Hepatocyte (in vitro differentiated cells): Measurements from ENCODE around the gene ZNF454. TPM values are rescaled to one million over a fixed set of nuclear protein-coding genes. Genes with fewer than 3 reads are reported as not detected.

Source experiments
- DNase-seq: peaks from one replicate; pipeline ENCODE4 v3.0.0-alpha.2; 2016; ENCODE audit warnings: low spot score
- H2AFZ ChIP-seq: fragments of 200-600 bp; sonication (generic); 2 replicates; pipeline ENCODE4 v1.6.0; 2016; ENCODE audit warnings: antibody characterized with exemption, mild to moderate bottlenecking
- H3K27ac ChIP-seq: fragments of 200-600 bp; sonication (generic); 2 replicates; pipeline ENCODE4 v1.5.1; 2016; ENCODE audit warnings: mild to moderate bottlenecking
- H3K27me3 ChIP-seq: fragments of 200-600 bp; sonication (generic); 2 replicates; pipeline ENCODE4 v1.6.1; 2016
- H3K36me3 ChIP-seq: fragments of 200-600 bp; sonication (generic); replicated peaks from 2 replicates; pipeline ENCODE4 v1.5.1; 2016; ENCODE audit warnings: low read depth; ENCODE audit not compliant: insufficient read depth
- H3K4me1 ChIP-seq: fragments of 200-600 bp; sonication (generic); 2 replicates; pipeline ENCODE4 v1.5.1; 2016; ENCODE audit warnings: mild to moderate bottlenecking, moderate library complexity; ENCODE audit not compliant: insufficient read depth
- H3K4me2 ChIP-seq: fragments of 200-600 bp; sonication (generic); 2 replicates; pipeline ENCODE4 v1.6.0; 2016
- H3K4me3 ChIP-seq: fragments of 200-600 bp; sonication (generic); 2 replicates; pipeline ENCODE4 v1.5.1; 2016; ENCODE audit warnings: mild to moderate bottlenecking
- H3K79me2 ChIP-seq: fragments of 200-600 bp; sonication (generic); 2 replicates; pipeline ENCODE4 v1.6.0; 2017; ENCODE audit warnings: mild to moderate bottlenecking
- H3K9me2 ChIP-seq: fragments of 200-600 bp; sonication (generic); replicated peaks from 2 replicates; pipeline ENCODE4 v1.6.0; 2017; ENCODE audit warnings: mild to moderate bottlenecking; ENCODE audit not compliant: insufficient read depth
- H3K9me3 ChIP-seq: fragments of 200-600 bp; sonication (generic); 2 replicates; pipeline ENCODE4 v1.5.1; 2016; ENCODE audit warnings: low read depth, mild to moderate bottlenecking
- H4K20me1 ChIP-seq: fragments of 200-600 bp; sonication (generic); 2 replicates; pipeline ENCODE4 v1.6.0; 2016; ENCODE audit warnings: mild to moderate bottlenecking; ENCODE audit not compliant: insufficient read depth, poor library complexity, severe bottlenecking
- EZH2 ChIP-seq: fragments of 200-600 bp; sonication (generic); IDR thresholded peaks from 2 replicates; pipeline ENCODE4 v1.6.1; 2016; ENCODE audit warnings: antibody characterized with exemption, mild to moderate bottlenecking, borderline replicate concordance
- EZH2phosphoT487 ChIP-seq: fragments of 200-600 bp; sonication (generic); IDR thresholded peaks from one replicate; pipeline ENCODE4 v1.6.1; 2018; ENCODE audit warnings: antibody characterized with exemption, mild to moderate bottlenecking, low read depth, moderate library complexity; ENCODE audit not compliant: unreplicated experiment, severe bottlenecking
- WGBS: methylation state at CpG from one replicate; pipeline ENCODE4 v1.1.6; 2016; ENCODE audit warnings: low lambda C conversion rate; ENCODE audit errors: missing lambda C conversion rate; 5-methylcytosine and 5-hydroxymethylcytosine counted together
- polyA plus RNA-seq: library from polyadenylated mRNA; unstranded; fragments of >200 nt; fragmentation: Nextera tagmentation; extraction: Ambion mirVana; gene quantifications from 2 replicates; pipeline ENCODE4 v1.2.1, GENCODE V29; 2016
- total RNA-seq: library from RNA; depleted of rRNA; stranded (reverse); fragments of >200 nt; gene quantifications from 2 replicates; pipeline ENCODE4 v1.2.3, GENCODE V29; 2014
- TF ChIP-seq, protein P1 (sequence below): fragments of 200-600 bp; sonication (generic); IDR thresholded peaks from 2 replicates; pipeline ENCODE4 v1.5.1; 2016; ENCODE audit warnings: antibody characterized with exemption, mild to moderate bottlenecking; ENCODE audit not compliant: poor library complexity

ZNF454 gene
- total and polyA plus RNA-seq, 2 experiments from 2014 or later: 0.07 TPM; not detected in 1

GRCh38 chr5:178902849-178903248, 38.1 kb upstream of the ZNF454 start:
- H3K79me2 ChIP-seq: no peaks in the 10 kb centered on the region
- no peak for DNase-seq
- H3K27me3 ChIP-seq: no peaks in the 10 kb centered on the region
- H3K9me3 ChIP-seq: peaks cover 35% of the 10 kb centered on the region
- H3K9me2 ChIP-seq: no peaks in the 10 kb centered on the region
- no peaks in the 10 kb centered on the region for H3K4me1 ChIP-seq
- no peak overlapping the region for H3K4me3 ChIP-seq
- peaks cover 3% of the 10 kb centered on the region for H3K36me3 ChIP-seq
- no peak overlapping the region for H3K27ac ChIP-seq
- H3K4me2 ChIP-seq: no peak overlapping the region
- TF ChIP-seq, protein P1, sequence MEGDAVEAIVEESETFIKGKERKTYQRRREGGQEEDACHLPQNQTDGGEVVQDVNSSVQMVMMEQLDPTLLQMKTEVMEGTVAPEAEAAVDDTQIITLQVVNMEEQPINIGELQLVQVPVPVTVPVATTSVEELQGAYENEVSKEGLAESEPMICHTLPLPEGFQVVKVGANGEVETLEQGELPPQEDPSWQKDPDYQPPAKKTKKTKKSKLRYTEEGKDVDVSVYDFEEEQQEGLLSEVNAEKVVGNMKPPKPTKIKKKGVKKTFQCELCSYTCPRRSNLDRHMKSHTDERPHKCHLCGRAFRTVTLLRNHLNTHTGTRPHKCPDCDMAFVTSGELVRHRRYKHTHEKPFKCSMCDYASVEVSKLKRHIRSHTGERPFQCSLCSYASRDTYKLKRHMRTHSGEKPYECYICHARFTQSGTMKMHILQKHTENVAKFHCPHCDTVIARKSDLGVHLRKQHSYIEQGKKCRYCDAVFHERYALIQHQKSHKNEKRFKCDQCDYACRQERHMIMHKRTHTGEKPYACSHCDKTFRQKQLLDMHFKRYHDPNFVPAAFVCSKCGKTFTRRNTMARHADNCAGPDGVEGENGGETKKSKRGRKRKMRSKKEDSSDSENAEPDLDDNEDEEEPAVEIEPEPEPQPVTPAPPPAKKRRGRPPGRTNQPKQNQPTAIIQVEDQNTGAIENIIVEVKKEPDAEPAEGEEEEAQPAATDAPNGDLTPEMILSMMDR: no peak
- TF ChIP-seq EZH2phosphoT487 (no peak), EZH2 (no peak)
- no peaks in the 10 kb centered on the region for H4K20me1 ChIP-seq
- no peak overlapping the region for H2AFZ ChIP-seq
- 75% methylated on average over 3 of the region's 3 CpGs for WGBS

GRCh38 chr5:178931846-178932760, 8.9 kb upstream of the ZNF454 start:
- H3K9me2 ChIP-seq: no peaks in the 10 kb centered on the region
- no peaks in the 10 kb centered on the region for H3K4me1 ChIP-seq
- H3K9me3 ChIP-seq: peaks cover 48% of the 10 kb centered on the region
- no peaks in the 10 kb centered on the region for H4K20me1 ChIP-seq
- H2AFZ ChIP-seq: no peak overlapping the region
- no peak overlapping the region for H3K4me2 ChIP-seq
- TF ChIP-seq, protein P1: no peak
- no peak for TF ChIP-seq EZH2phosphoT487
- no peak for TF ChIP-seq EZH2
- H3K27me3 ChIP-seq: no peaks in the 10 kb centered on the region
- no peaks in the 10 kb centered on the region for H3K36me3 ChIP-seq
- H3K4me3 ChIP-seq: no peak overlapping the region
- no peak overlapping the region for H3K27ac ChIP-seq
- H3K79me2 ChIP-seq: no peaks in the 10 kb centered on the region
- 95% methylated on average over 11 of the region's 11 CpGs for WGBS
- no peak for DNase-seq

DNA sequence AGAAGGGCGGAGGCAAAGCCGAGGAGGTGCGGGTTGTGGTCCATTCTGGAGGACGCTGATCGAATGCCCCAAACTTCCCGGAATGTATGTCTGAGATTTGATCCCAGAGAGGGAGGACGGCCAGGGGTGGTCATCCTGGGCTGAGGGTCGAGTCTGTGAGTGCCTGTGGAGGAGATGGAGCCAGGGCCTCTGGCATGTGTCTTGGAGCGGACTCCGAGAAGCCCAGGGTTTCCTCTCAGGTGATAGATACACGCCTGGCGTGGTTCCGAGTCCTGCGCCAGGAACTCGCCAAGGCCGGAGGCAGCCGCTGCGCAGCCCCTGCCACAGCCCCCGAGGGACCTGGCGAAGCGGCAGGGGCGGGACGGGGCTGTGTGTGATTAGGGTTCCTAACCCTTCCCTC, 363 bp downstream of the ZNF454 start:
- H3K27me3 ChIP-seq: no peaks in the 10 kb centered on the region
- H3K4me1 ChIP-seq: no peaks in the 10 kb centered on the region
- H4K20me1 ChIP-seq: no peaks in the 10 kb centered on the region
- no peak overlapping the region for H2AFZ ChIP-seq
- H3K79me2 ChIP-seq: no peaks in the 10 kb centered on the region
- H3K9me3 ChIP-seq: no peaks in the 10 kb centered on the region
- WGBS: 96% methylated on average over 23 of the region's 23 CpGs
- H3K36me3 ChIP-seq: no peaks in the 10 kb centered on the region
- H3K9me2 ChIP-seq: no peaks in the 10 kb centered on the region
- no peak overlapping the region for H3K4me3 ChIP-seq
- TF ChIP-seq EZH2: no peak
- TF ChIP-seq EZH2phosphoT487: no peak
- TF ChIP-seq, protein P1: no peak
- no peak overlapping the region for H3K27ac ChIP-seq
- no peak for DNase-seq
- no peak overlapping the region for H3K4me2 ChIP-seq
